Activated T-cell treated with anti-CD3 and anti-CD28 coated beads for 4 hours (primary cell): ENCODE results near the gene NTM.

Source experiments
- DNase-seq: peaks from one replicate; pipeline ENCODE4 v3.0.0-alpha.2; 2020

NTM gene

GRCh38 chr11:132131047-132131446 lies 760.6 kb downstream of the NTM start:
- DNase-seq = no peak

GRCh38 chr11:132131961-132132360 lies 761.5 kb downstream of the NTM start:
- no peak for DNase-seq

- DNase-seq = no peak
Measured at GRCh38 chr11:132134322-132134721, 763.9 kb downstream of the NTM start.

- DNase-seq = no peak
Measured at GRCh38 chr11:132137289-132137980, 767.0 kb downstream of the NTM start.

GRCh38 chr11:132137981-132138313 lies 767.5 kb downstream of the NTM start:
- DNase-seq = no peak

- DNase-seq = no peak
Measured at GRCh38 chr11:132139181-132139580, 768.8 kb downstream of the NTM start.

GRCh38 chr11:132140056-132140455 lies 769.6 kb downstream of the NTM start:
- no peak for DNase-seq

- DNase-seq = no peak
Measured at GRCh38 chr11:132142121-132142520, 771.7 kb downstream of the NTM start.

- DNase-seq = no peak
Measured at GRCh38 chr11:132142554-132142953, 772.1 kb downstream of the NTM start.

GRCh38 chr11:132147464-132147863 lies 777.0 kb downstream of the NTM start:
- no peak for DNase-seq

GRCh38 chr11:132154781-132155180 lies 784.4 kb downstream of the NTM start:
- no peak for DNase-seq

- DNase-seq = no peak
Measured at GRCh38 chr11:132158091-132158490, 787.7 kb downstream of the NTM start.

GRCh38 chr11:132158696-132159095 lies 788.3 kb downstream of the NTM start:
- no peak for DNase-seq

- no peak for DNase-seq
Measured at GRCh38 chr11:132161403-132162078, 791.1 kb downstream of the NTM start.

- no peak for DNase-seq
Measured at GRCh38 chr11:132168344-132168981, 798.0 kb downstream of the NTM start.

GRCh38 chr11:132171031-132171430 lies 800.6 kb downstream of the NTM start:
- no peak for DNase-seq

- no peak for DNase-seq
Measured at GRCh38 chr11:132174362-132175255, 804.2 kb downstream of the NTM start.

GRCh38 chr11:132177106-132177505 lies 806.7 kb downstream of the NTM start:
- DNase-seq = no peak

- DNase-seq = no peak
Measured at GRCh38 chr11:132184079-132184478, 813.7 kb downstream of the NTM start.

- DNase-seq = no peak
Measured at GRCh38 chr11:132185726-132186592, 815.5 kb downstream of the NTM start.

GRCh38 chr11:132186699-132187098 lies 816.3 kb downstream of the NTM start:
- no peak for DNase-seq

- DNase-seq = no peak
Measured at GRCh38 chr11:132187386-132187785, 817.0 kb downstream of the NTM start.
